GM19467 (cell line): Measurements from ENCODE around the gene IDH3A.

Experiments used
- ATAC-seq: cut with Tn5 transposase; IDR thresholded peaks from one replicate; pipeline ENCODE4 v1.9.1; 2021; ENCODE audit warnings: mild to moderate bottlenecking, moderate library complexity; ENCODE audit not compliant: unreplicated experiment

IDH3A gene

GRCh38 chr15:78216276-78217104, 67.3 kb downstream of the IDH3A start:
- no peak for ATAC-seq

GRCh38 chr15:78220713-78221112, 71.6 kb downstream of the IDH3A start:
- ATAC-seq = no peak
